ENCODE data around the gene DYRK3.

DYRK3 gene

DNA sequence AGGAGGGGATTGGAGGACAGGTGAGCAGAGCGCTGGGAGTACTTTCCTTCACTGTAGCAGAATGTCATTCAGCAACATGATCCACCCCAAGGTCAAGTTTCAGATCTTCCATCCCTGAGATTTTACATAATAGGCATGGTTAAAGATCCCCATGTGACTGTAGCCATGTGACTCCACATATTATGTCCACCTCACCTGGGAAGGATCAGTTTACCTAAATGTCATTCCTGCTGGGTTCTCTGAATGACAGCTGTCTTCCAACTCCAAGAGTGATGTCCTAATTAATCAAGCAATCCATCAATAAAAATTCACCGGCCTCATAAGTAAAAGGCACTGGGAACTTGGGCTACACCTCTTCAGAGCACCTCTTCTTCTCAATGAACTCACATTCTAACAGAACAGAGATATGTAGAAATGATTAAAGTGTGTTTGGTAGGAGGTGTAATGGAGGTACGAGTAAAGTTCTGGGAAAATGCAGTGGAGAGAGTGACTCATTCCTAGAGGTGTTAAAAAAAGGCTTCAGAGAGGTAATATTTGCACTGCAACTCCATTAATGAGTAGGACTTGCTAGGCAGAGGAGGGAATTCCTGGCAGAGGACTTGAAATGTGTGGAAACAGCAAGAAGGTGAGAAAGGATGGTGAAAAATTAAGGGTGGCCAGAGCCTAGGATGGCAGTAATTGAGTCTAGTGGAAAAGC, 27.2 kb downstream of the DYRK3 start:
- DNase-seq: no peak

DNA sequence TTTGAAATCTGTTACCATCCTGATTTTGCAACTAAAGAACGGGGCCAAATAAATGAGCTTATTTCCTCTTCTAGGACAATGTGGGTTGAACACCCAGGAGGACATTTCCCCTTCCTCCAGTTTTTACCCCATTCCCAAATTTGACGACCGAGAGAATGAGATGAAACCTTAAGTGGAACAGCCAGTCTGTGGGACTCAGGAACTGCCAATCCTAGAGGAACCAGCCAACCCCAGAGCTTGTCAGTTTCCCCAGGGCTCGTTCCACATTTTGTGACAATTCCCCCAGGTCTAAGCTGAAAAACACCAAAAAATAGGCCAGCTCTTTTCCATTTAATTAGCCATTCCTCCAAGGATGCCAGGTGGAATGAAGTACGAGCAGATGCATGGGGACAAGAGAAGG, 28.0 kb downstream of the DYRK3 start:
- no peak for DNase-seq

DNA sequence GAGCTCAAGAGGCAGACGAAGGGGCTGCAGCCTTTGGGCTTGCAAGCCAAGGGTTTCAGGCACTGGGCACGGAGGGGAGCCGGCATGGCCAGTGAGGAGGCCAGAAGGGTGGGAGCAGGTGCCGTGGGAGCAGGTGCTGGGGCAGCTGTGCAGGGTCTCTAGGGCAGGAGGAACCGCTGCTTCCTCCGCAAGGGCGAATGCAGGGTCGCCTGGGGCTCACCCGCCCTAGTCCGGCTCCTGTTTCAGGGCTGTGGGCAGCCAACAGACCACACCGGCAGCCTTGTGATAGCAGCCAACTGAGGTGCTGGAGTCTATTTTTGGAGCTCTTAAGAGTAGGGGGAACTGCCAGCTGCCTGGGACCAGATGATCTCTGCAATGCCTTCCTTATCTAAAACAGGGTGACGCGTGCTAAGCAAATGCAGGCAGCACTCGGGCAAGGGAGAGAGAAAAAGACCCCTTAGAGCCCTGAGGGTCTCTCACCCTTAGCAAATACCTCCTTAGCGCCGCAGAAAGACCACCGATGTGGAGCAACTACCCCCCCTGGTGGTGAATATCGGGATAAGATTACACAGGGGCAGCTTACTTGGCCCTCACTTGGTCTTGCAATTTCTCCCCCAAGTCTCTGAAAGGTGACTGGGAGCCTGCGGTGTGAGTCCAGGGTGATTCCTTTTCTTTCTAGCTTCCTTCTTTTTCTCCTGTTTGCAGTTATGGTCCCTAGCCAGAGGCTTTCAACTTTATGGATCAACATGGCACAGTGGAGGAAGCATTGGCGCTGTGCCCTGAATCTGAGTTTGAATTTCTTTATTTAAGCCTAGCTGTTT, 28.7 kb downstream of the DYRK3 start:
- peak; percentile 65 for DNase-seq

- DNase-seq: no peak
These were observed 29.4 kb downstream of the DYRK3 start for GRCh38 chr1:206664740-206665139.

GRCh38 chr1:206666031-206666561, 30.8 kb downstream of the DYRK3 start:
- no peak for DNase-seq

DNA sequence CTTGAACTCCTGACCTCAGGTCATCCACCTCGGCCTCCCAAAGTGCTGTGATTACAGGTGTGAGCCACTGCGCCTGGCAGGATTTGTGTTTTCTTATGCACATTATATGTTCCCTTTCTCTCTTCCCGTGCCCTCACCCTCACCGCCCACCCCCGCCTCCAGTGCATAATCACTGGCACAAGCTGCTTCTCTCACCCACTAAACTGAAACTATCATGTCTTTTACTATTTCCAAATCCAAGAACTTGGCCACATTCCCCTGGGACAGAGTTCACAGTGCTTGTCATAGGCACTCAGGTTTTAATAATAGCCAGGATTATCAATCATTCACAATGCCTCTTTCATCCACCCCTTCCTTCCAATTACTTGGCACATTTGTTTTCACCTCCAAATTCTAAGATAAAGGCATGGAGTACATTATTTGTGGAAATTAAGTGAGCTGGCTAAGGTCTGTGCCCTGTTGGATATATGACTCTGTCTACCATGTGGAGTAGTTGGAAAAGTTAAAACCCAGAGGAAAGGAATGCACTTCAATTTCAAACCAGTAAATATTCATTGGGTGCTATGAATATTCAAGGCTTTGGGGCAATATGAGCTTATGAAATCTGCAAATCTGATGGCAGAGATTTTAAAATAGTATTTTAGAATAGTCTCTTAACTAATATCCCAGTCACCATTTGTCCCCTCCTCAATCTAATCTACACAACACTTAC, 31.8 kb downstream of the DYRK3 start:
- DNase-seq: no peak

DNA sequence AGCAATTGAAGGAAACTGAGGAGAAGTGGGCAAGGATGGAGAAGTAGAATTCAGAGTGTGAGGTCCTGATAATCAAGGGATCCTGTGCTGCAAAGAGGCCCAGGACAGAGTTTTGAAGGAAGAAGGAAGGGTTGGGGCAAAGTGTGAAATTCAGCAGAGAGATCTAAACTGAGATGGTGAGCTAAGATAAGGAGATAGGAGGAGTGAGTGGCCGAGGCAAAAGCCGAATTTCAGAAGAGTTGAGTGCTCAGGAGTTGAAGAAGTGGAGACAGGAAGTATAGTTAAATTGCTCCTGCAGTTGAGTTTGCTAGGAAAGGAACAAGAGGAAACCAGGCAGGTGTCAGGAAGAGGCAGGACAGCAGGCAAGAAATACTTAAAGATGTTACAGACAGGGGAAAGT, 33.0 kb downstream of the DYRK3 start:
- no peak for DNase-seq

DNA sequence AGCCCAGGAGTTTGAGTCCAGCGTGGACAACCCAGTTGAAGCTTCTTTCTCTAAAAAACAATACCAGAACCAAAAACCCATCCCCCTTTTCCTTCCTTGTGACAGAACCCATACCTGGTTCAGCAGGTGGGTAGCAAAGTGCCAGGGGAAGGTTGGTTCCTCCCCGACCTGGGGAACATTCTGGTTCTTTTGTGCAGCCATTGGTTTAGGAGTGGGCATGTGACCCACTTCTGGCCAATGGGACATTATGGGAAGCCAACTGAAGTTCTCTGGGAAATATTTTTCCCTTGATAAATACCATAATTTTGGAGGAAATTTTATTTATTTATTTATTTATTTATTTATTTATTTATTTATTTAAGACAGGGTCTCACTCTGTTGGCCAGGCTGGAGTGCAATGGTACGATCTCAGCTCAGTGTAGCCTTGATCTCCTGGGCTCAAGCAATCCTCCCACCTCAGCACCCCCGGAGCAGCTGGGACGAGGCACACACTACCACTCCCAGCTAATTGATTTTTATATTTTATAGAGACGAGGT, 33.6 kb downstream of the DYRK3 start:
- no peak for DNase-seq

DNA sequence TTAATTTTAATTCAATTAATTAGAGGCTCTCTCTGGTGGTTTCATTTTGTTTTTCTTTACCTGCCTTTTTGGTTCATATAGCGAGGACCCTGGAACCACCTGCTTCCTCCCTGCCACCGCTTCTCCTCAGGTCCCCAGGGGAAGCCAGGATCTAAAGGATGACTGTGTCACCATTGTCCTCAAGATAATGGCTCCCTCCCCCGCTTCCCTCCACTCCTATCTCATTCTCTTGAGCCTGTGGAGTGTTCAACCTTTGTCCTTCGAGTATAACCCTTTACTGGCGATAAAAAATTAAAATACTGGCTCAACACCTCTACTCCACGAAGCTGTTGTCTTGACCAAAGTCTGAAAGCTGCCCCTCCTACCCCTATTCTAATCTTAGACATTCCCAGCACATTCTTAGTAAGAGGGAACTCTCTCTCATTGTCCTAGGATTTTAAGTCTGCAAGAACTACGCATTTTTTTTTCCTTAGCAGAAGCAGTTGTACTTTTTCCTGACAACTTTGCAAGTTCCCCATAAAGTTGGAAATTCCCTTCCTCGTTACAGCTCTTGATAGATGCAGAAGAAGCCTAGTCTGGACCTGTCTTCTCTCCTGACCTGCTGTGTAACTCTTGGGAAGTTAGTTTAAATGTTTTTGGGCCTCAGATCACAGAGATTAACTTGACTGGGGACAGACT, 36.8 kb downstream of the DYRK3 start:
- no peak for DNase-seq

DNA sequence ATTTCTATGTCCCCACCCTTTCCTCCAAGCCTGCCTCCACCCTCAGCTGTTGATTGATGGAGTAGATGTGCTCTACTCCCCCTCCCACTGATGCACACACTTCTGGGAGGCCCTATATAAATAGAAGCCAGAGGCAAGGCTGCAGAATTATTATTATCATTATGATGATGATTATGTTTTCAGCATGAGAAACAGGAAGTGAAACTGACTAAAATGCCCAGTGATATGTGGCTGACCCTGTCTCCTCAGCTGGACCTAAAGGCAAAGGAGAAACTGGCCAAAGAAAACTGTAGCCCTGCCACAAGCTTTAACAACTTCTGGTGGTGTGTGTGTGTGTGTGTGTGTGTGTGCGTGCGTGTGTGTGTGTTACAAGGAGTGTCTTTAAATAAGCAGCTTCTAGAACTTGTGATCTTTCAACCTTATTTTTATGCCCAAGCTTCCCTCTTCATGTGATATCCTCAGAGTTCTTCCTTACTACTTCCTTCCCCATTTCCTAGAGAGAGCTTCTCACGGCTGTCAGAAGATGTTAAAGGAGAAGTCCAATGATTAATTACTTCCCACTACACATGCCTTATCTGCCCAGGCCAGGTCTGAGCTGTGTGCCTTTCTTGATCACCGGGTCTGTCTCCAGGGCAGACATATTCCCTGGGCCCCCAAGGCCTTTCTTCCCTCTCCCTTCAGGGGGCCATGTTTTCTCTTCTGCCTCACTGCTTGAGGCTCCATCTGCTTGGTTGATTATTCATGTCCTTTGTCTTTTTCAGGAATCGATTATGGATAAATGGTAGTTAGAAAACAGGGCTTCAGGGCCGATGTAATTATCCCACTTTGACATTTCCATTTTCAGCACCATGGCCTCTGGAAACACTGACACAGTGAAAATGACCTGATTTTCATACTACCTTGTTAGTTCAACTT, 37.8 kb downstream of the DYRK3 start:
- no peak for DNase-seq

- DNase-seq: no peak
These were observed 38.9 kb downstream of the DYRK3 start for GRCh38 chr1:206674236-206674635.

DNA sequence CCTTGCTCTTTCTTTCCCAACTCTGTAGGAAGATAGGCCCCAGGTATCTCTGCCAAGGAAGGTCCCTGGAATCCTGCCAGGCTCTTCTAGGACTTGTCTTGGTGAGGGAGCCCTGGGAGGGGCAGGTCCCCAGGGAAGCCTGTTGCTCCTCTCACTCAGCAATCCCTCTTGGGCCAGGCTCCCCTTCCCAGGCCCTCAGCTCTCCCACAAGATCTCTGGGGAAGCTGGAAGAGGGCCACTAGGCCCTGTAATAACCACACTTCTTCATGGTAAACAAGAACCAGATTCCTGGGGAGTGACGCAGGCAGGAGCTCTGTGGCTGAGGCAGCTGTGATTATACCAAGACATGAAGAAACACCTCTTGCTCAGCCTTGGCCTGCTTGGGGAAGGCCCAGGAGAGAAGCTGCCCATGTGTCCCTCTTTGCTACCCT, 39.4 kb downstream of the DYRK3 start:
- peak; percentile 99 for DNase-seq

GRCh38 chr1:206676499-206676898, 41.2 kb downstream of the DYRK3 start:
- DNase-seq: no peak

DNA sequence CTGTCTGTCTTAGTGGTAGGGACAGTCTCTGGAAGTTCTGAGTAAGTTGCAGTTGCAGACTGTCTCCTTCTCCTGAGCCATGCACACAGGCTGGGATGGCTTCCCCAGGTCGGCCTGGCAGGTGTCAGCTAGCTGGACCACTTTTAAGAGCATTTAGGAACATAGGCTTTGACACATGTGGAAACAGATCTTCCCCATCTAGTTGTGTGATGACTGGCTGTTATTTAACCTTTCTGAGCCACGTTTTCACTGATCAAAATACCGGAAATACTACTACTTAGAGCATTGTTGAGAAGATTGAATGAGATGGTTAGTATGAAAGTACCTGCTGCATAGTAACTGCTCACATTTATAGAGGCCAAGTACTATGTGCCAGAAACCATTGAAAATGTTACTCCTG, 43.2 kb downstream of the DYRK3 start:
- DNase-seq: no peak

DNA sequence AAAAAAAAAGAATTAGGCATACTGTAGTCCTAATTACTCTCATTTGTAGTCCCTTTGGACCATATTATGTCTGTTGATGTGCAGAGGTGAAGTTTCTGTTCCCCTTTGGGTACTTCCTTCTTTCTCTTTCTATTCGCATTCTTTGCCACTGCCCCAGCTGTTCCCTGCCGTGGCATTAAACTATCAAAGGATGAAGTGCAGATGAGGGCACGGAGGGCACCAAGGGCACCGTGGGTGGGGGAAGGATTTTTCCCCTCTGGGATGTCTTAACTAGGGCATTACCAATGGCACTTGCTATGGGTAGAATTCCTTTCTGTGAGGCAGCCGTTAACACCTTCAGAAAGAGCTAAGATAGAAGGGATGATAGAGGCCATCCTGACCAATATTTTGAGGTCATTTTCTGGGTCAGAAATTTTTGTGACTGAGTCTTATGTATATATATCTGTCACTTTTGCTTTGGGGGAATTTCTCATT, 44.4 kb downstream of the DYRK3 start:
- no peak for DNase-seq

DNA sequence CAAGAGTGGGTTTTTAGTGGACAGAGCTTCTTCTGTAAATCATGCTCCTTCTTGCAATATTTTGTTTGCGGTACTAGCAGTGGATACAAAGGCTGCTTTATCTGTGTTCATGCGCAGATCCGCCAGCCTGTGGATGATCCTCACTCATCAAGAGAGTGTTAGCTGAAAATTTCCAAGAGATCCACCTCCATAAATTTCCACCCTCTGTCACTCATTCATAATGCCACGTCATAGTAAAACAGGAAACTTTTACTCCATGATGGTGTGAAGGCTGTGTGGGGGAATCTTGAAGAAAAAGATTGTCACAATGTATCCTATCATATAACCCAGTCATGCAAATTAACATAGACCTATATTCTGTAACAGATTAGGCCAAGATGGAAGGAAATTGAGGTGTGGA, 44.9 kb downstream of the DYRK3 start:
- DNase-seq: no peak

- no peak for DNase-seq
These were observed 46.0 kb downstream of the DYRK3 start for GRCh38 chr1:206681359-206681758.

DNA sequence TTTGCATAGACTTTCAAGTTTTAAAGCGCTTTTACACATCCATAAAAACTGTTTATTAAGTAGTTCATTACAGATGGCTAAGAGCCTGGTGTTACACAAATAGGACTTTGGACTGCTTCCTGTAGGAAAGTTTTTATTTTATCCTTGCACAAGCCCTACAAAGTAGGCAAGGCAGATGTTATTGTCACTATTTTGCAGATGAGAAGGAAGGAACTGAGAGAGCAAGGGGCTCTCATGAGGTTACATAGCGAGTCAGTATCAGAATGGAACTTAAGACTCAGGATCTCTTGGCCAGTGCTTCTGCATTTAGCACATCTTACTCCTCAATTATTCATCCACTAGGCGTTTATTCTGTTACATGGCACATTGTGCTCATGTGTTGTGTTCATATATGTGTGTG, 46.8 kb downstream of the DYRK3 start:
- DNase-seq: no peak

- no peak for DNase-seq
These were observed 48.0 kb downstream of the DYRK3 start for GRCh38 chr1:206683313-206683712.

- no peak for DNase-seq
These were observed 48.7 kb downstream of the DYRK3 start for GRCh38 chr1:206684003-206684402.
